Stomach smooth muscle (tissue), 2 donors: Measurements from ENCODE around the gene MZT2B.
"Not testable (repeated sequence)": the region's sequence is repeated elsewhere in the genome, so short reads cannot be mapped to it uniquely, and the experiment has no call there.

Experiments used
- H3K27ac ChIP-seq: one replicate; pipeline ENCODE4 v1.7.0; 2013; ENCODE audit warnings: mild to moderate bottlenecking, low read length, inconsistent platforms
- H3K27me3 ChIP-seq, 2 donors: one replicate each; pipeline ENCODE4 v1.7.0; 2013; ENCODE audit warnings: low read length in 2 of 2; ENCODE audit not compliant: insufficient read depth in 2 of 2, control insufficient read depth in 1 of 2
- H3K36me3 ChIP-seq, 2 donors: one replicate each; pipeline ENCODE4 v1.7.0; 2013; ENCODE audit warnings: low read length in 2 of 2; ENCODE audit not compliant: control insufficient read depth in 2 of 2, insufficient read depth in 2 of 2
- H3K4me1 ChIP-seq: one replicate; pipeline ENCODE4 v1.7.0; 2013; ENCODE audit warnings: low read length; ENCODE audit not compliant: control insufficient read depth, insufficient read depth
- H3K4me3 ChIP-seq, 2 donors: one replicate each; pipeline ENCODE4 v1.7.0; 2013; ENCODE audit warnings: low read length in 2 of 2
- H3K9ac ChIP-seq, 2 donors: one replicate each; pipeline ENCODE4 v1.7.0; 2013; ENCODE audit warnings: low read length in 2 of 2, mild to moderate bottlenecking in 1 of 2
- H3K9me3 ChIP-seq, 2 donors: one replicate each; pipeline ENCODE4 v1.7.0; 2013; ENCODE audit warnings: low read length in 2 of 2; ENCODE audit not compliant: control insufficient read depth in 2 of 2
- donor health status: healthy.
- donor health status: Pancreatic carcinoma.

The MZT2B gene

DNA sequence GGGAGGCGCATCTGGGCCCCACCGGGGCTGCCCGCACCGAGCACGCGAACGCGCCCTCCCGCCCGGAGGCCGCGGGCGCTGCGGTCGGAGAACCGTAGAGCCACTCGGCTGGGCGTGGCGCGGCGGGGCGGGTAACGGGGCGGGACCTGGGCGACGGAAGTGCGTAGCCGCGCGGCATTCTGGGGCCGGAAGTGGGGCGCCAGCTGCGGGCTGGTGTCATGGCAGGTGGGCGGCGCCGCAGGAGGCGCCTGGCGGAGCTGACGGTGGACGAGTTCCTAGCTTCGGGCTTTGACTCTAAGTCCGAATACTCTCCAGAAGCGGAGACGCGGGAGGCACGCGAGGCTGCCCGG, 47.1 kb downstream of the MZT2B start:
- H3K9me3 ChIP-seq, H3K36me3 ChIP-seq, H3K27ac ChIP-seq, H3K9ac ChIP-seq, H3K27me3 ChIP-seq, H3K4me1 ChIP-seq, H3K4me3 ChIP-seq: not testable (repeated sequence)

GRCh38 chr2:130230376-130230775, 48.3 kb downstream of the MZT2B start:
- H3K36me3 ChIP-seq, H3K4me3 ChIP-seq, H3K9ac ChIP-seq, H3K27ac ChIP-seq, H3K27me3 ChIP-seq, H3K9me3 ChIP-seq, H3K4me1 ChIP-seq: not testable (repeated sequence)

- not testable (repeated sequence) for H3K9ac ChIP-seq, H3K27me3 ChIP-seq, H3K36me3 ChIP-seq, H3K4me1 ChIP-seq, H3K4me3 ChIP-seq, H3K27ac ChIP-seq, H3K9me3 ChIP-seq
These were observed 48.8 kb downstream of the MZT2B start for GRCh38 chr2:130230907-130231306.

DNA sequence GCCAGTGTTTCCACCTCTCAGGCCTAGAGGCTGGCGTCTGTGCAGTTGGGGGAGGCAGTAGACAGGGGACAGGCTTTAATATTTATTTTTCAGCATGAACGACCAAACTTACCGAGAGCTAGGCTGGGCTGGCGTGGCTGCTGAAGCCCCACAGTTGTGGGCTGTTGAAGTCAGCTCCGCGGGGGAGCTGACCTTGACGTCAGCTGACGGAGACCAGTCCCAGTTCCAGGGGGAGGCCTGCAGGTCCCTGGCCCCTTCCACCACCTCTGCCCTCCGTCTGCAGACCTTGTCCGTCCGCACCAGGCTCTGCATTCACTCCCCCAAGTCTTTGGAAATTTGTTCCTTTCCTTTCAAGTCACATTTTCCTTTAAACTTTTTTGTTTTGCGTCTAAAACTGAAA, 49.6 kb downstream of the MZT2B start:
- Histone ChIP-seq H3K9ac (no peak overlapping the region), H3K27me3 (no peaks in the 10 kb centered on the region), H3K27ac (no peak overlapping the region), H3K9me3 (no peaks in the 10 kb centered on the region), H3K4me1 (no peaks in the 10 kb centered on the region), H3K4me3 (no peak overlapping the region), H3K36me3 (no peaks in the 10 kb centered on the region)

- H3K9me3 ChIP-seq, H3K9ac ChIP-seq, H3K27me3 ChIP-seq, H3K4me3 ChIP-seq, H3K36me3 ChIP-seq, H3K4me1 ChIP-seq, H3K27ac ChIP-seq: not testable (repeated sequence)
These were observed 51.0 kb downstream of the MZT2B start for GRCh38 chr2:130233066-130233465.

DNA sequence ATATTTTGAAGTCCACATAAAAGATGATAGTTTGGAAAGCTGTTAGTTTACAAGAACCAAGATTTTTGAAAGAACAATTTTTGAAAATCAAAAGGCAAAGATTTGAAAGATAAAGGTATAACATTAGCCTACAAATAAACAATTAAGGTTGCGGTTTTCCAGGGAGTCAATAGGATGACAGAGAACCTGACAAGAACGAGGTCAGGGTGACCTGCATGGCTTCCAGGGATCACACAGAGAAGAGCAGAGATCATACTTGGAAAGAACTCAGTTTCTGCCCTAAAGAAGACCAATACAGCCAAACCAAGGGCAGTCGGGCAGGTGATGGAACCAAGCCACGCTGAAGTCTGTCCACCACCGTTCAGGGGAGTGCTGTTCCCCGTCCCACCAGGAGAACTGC, 57.5 kb downstream of the MZT2B start:
- H3K27ac ChIP-seq, H3K9me3 ChIP-seq, H3K9ac ChIP-seq, H3K27me3 ChIP-seq, H3K4me3 ChIP-seq, H3K4me1 ChIP-seq, H3K36me3 ChIP-seq: not testable (repeated sequence)
